Naive thymus-derived CD4-positive, alpha-beta T cell (primary cell): ENCODE results near the gene RASA2. TPM values are rescaled to one million over a fixed set of nuclear protein-coding genes. Genes with fewer than 3 reads are reported as not detected.
A peak's percentile ranks its signal among the peaks of the same experiment; 100 is the strongest.
"Not testable (repeated sequence)": the region's sequence is repeated elsewhere in the genome, so short reads cannot be mapped to it uniquely, and the experiment has no call there.

Experiments used
- ATAC-seq: fragments of 150-1000 bp; cut with Tn5 transposase; 2 replicates; pipeline ENCODE4 v1.10.0; 2021; ENCODE audit warnings: mild to moderate bottlenecking, moderate library complexity
- CTCF ChIA-PET: fragments of 350-600 bp; sonication (Branson Sonifier 250); formaldehyde crosslinking; loops from one replicate; lab custom pipeline; 2021; ENCODE audit warnings: antibody characterized with exemption; lab: Charles Lee
- POLR2A ChIA-PET: fragments of 350-600 bp; sonication (Branson Sonifier 250); formaldehyde crosslinking; loops from one replicate; lab custom pipeline; 2021; ENCODE audit warnings: antibody characterized with exemption, inconsistent platforms; lab: Charles Lee
- DNase-seq, 9 donors: peaks; one replicate each; pipeline versions ENCODE4 v3.0.0 to v3.0.0-alpha.2; 2020 to 2022; ENCODE audit warnings: mixed read lengths in 1 of 9
- H3K27ac ChIP-seq: one replicate; pipeline ENCODE4 v1.7.0; 2013; ENCODE audit warnings: mild to moderate bottlenecking, low read depth, low read length, moderate library complexity
- H3K27me3 ChIP-seq, 2 donors: one replicate each; pipeline ENCODE4 v1.7.0; 2013; ENCODE audit warnings: low read length in 2 of 2, mild to moderate bottlenecking in 2 of 2, moderate library complexity in 2 of 2; ENCODE audit not compliant: control insufficient read depth in 2 of 2, insufficient read depth in 2 of 2
- H3K36me3 ChIP-seq, 3 experiments: 1 replicate in 2 of 3; 2 replicates in 1 of 3; pipeline ENCODE4 v1.7.0; 2013; ENCODE audit warnings: low read length in 3 of 3, mild to moderate bottlenecking in 3 of 3, moderate library complexity in 1 of 3; ENCODE audit not compliant: insufficient read depth in 3 of 3, control insufficient read depth in 2 of 3
- H3K4me1 ChIP-seq, 2 donors: one replicate each; pipeline ENCODE4 v1.7.0; 2013; ENCODE audit warnings: low read length in 2 of 2, mild to moderate bottlenecking in 2 of 2, moderate library complexity in 1 of 2; ENCODE audit not compliant: control insufficient read depth in 2 of 2, insufficient read depth in 2 of 2
- H3K4me3 ChIP-seq: 2 replicates; pipeline ENCODE4 v1.7.0; 2013; ENCODE audit warnings: mild to moderate bottlenecking, low read length
- H3K9me3 ChIP-seq, 3 experiments: 1 replicate in 2 of 3; 2 replicates in 1 of 3; pipeline ENCODE4 v1.7.0; 2013; ENCODE audit warnings: low read length in 3 of 3; ENCODE audit not compliant: control insufficient read depth in 2 of 3
- H3K27ac Mint-ChIP-seq, 9 donors: one replicate each; pipeline ENCODE4 v1.8.0; 2020 to 2022; ENCODE audit warnings: mixed read lengths in 9 of 9, mild to moderate bottlenecking in 8 of 9, moderate library complexity in 5 of 9, inconsistent platforms in 2 of 9
- H3K27me3 Mint-ChIP-seq, 5 donors: one replicate each; pipeline ENCODE4 v1.8.0; 2021 to 2022; ENCODE audit warnings: mixed read lengths in 5 of 5, mild to moderate bottlenecking in 1 of 5
- H3K36me3 Mint-ChIP-seq, 5 donors: one replicate each; pipeline ENCODE4 v1.8.0; 2020 to 2022; ENCODE audit warnings: mixed read lengths in 5 of 5, mild to moderate bottlenecking in 3 of 5, inconsistent platforms in 1 of 5
- H3K4me1 Mint-ChIP-seq, 7 donors: one replicate each; pipeline ENCODE4 v1.8.0; 2020 to 2022; ENCODE audit warnings: mixed read lengths in 7 of 7, mild to moderate bottlenecking in 3 of 7, inconsistent platforms in 1 of 7
- H3K4me3 Mint-ChIP-seq, 10 donors: one replicate each; pipeline ENCODE4 v1.8.0; 2020 to 2022; ENCODE audit warnings: mild to moderate bottlenecking in 10 of 10, mixed read lengths in 10 of 10, moderate library complexity in 6 of 10, inconsistent platforms in 2 of 10
- H3K9me3 Mint-ChIP-seq, 11 donors: one replicate each; pipeline ENCODE4 v1.8.0; 2020 to 2022; ENCODE audit warnings: mixed read lengths in 11 of 11, mild to moderate bottlenecking in 4 of 11, inconsistent platforms in 1 of 11, moderate library complexity in 1 of 11
- intact Hi-C, 2 donors: fragments of 100-400 bp; cut with micrococcal nuclease; formaldehyde crosslinking; loops; one replicate each; pipeline ENCODE4 v1.15.1; 2023
- polyA plus RNA-seq, 2 donors: library from polyadenylated mRNA; unstranded; fragments of 300-500 nt; fragmentation: Illumina TruSeq; gene quantifications; one replicate each; pipeline ENCODE4 v1.2.3, GENCODE V29; 2021
- total RNA-seq, 6 experiments: library from RNA in 5 of 6; stranded (reverse) in 5 of 6; gene quantifications; 1 replicate in 5 of 6; 2 replicates in 1 of 6; pipeline ENCODE4 v1.2.3 and lab custom pipeline; 2021 to 2026

RASA2 gene
- total and polyA plus RNA-seq, 7 experiments from 2014 or later: 51.0 to 120 (median 77.3) TPM

DNA sequence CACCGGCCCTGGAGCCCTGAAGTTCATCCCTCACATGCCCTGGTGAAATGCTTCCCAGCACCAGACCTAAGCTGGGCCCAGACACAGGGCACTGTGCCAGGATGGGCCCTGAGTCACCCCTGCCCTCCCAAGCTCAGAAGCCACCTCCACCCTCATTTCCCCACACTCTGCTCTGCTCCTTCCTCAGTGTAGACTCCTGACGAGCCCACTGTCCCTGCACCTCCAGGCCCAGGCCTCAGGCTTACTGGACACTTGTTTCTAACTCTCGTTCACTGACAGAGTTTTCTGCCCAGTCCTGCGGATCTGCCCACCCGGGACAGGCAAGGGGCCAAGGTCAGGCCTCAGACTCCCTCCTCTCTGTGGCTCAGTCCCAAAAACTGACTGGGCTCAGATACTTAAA lies 138.7 kb downstream of the RASA2 start:
- ChIA-PET POLR2A (interaction anchor here (0.6 kb wide), 1 partner anchor 43 kb away, joined by 3 read pairs; no protein-coding TSS in a partner anchor), CTCF (no interaction called here)
- peaks cover 0 to 27% (median 10%) of the 10 kb centered on the region in 11 donors for H3K9me3 Mint-ChIP-seq
- peak; percentile 20 for ATAC-seq
- Histone ChIP-seq H3K27ac (no peak overlapping the region), H3K36me3 (no peaks in the 10 kb centered on the region), H3K4me3 (no peak overlapping the region), H3K9me3 (no peaks in the 10 kb centered on the region), H3K27me3 (no peaks in the 10 kb centered on the region), H3K4me1 (no peaks in the 10 kb centered on the region)
- H3K27me3 Mint-ChIP-seq: no peaks in the 10 kb centered on the region
- H3K27ac Mint-ChIP-seq: peak overlapping the region in 1 of 9 donors; percentile 20
- intact Hi-C loops: no loop called here
- DNase-seq: no peak
- H3K4me3 Mint-ChIP-seq: no peak overlapping the region
- peaks cover 0 to 3% (median 0%) of the 10 kb centered on the region in 7 donors for H3K4me1 Mint-ChIP-seq
- H3K36me3 Mint-ChIP-seq: peaks cover 0 to 18% (median 0%) of the 10 kb centered on the region in 5 donors

DNA sequence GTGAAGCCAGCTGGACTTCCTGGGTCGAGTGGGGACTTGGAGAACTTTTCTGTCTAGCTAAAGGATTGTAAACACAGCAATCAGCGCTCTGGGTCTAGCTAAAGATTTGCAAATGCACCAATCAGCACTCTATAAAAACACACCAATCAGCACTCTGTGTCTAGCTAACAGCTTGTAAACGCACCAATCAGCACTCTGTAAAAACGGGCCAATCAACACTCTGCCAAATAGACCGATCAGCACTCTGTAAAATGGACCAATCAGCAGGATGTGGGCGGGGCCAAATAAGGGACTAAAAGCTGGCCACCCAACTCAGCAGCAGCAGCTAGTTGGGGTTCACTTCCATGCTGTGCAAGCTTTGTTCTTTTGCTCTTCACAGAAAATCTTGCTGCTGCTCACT lies 141.5 kb downstream of the RASA2 start:
- H3K27me3 Mint-ChIP-seq, H3K27ac ChIP-seq, H3K4me1 ChIP-seq, H3K9me3 ChIP-seq, H3K27ac Mint-ChIP-seq, POLR2A ChIA-PET, intact Hi-C loops, DNase-seq, H3K27me3 ChIP-seq, ATAC-seq, H3K4me3 ChIP-seq, H3K4me1 Mint-ChIP-seq, CTCF ChIA-PET, H3K4me3 Mint-ChIP-seq, H3K36me3 ChIP-seq: not testable (repeated sequence)
- H3K9me3 Mint-ChIP-seq: peaks cover 0 to 27% (median 10%) of the 10 kb centered on the region in 11 donors
- peaks cover 0 to 11% (median 0%) of the 10 kb centered on the region in 5 donors for H3K36me3 Mint-ChIP-seq

DNA sequence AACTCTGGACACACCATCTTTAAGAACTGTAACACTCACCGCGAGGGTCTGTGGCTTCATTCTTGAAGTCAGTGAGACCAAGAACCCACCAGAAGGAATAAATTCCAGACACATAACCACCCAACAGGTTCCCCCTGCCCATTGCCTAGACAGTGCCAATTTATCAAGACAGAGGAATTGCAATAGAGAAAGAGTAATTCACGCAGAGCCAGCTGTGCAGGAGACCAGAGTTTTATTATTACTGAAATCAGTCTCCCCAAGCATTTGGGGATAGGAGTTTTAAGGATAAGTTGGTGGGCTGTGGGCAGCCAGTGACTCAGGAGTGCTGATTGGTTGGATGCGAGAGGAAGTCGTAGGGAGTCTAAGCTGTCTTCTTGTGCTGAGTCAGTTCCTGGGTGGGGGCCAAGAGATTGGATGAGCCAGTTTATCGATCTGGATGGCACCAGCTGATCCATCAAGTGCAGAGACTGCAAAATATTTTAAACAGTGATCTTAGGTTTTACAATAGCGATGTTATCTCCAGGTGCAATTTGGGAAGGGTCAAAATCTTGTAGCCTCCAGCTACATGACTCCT lies 142.1 kb downstream of the RASA2 start:
- DNase-seq, H3K27me3 Mint-ChIP-seq, ATAC-seq, intact Hi-C loops, POLR2A ChIA-PET, H3K4me3 ChIP-seq, H3K4me1 Mint-ChIP-seq, H3K4me3 Mint-ChIP-seq, H3K27me3 ChIP-seq, H3K36me3 ChIP-seq, CTCF ChIA-PET, H3K4me1 ChIP-seq, H3K27ac ChIP-seq, H3K9me3 ChIP-seq: not testable (repeated sequence)
- peak overlapping the region in 1 of 9 donors; percentile 51 for H3K27ac Mint-ChIP-seq
- H3K36me3 Mint-ChIP-seq: peaks cover 0 to 11% (median 0%) of the 10 kb centered on the region in 5 donors
- peaks cover 0 to 27% (median 10%) of the 10 kb centered on the region in 11 donors for H3K9me3 Mint-ChIP-seq

DNA sequence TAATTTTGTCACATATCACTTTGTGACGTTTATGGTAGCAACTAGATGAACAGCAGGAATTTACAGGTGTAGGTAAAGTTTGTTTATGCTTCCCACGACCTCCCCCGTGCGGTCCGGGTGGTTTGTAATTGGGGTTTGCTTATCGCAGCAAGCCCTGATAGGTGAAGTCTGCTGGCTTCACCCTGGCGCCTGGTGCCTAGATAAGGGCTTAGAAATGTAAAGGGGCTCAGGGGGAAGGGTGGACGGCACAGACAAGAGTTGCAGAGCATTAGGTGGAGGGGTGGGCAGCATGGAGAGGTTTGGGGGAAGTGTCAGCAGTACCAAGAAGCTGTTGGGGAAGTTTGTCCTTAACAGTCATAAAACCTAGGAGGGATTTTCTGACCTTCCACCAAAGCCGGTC lies 143.1 kb downstream of the RASA2 start:
- H3K4me3 Mint-ChIP-seq: no peak overlapping the region
- no peaks in the 10 kb centered on the region for H3K9me3 ChIP-seq
- ATAC-seq: no peak
- H3K36me3 Mint-ChIP-seq: peaks cover 0 to 11% (median 0%) of the 10 kb centered on the region in 5 donors
- no peaks in the 10 kb centered on the region for H3K36me3 ChIP-seq
- peaks cover 0 to 27% (median 10%) of the 10 kb centered on the region in 11 donors for H3K9me3 Mint-ChIP-seq
- DNase-seq: no peak
- no peak overlapping the region for H3K27ac Mint-ChIP-seq
- ChIA-PET POLR2A (no interaction called here), CTCF (no interaction called here)
- peaks cover 0 to 13% (median 0%) of the 10 kb centered on the region in 5 donors for H3K27me3 Mint-ChIP-seq
- peaks cover 0 to 2% (median 0%) of the 10 kb centered on the region in 7 donors for H3K4me1 Mint-ChIP-seq
- no peak overlapping the region for H3K27ac ChIP-seq
- intact Hi-C loops: no loop called here
- H3K27me3 ChIP-seq: no peaks in the 10 kb centered on the region
- no peaks in the 10 kb centered on the region for H3K4me1 ChIP-seq
- no peak overlapping the region for H3K4me3 ChIP-seq

DNA sequence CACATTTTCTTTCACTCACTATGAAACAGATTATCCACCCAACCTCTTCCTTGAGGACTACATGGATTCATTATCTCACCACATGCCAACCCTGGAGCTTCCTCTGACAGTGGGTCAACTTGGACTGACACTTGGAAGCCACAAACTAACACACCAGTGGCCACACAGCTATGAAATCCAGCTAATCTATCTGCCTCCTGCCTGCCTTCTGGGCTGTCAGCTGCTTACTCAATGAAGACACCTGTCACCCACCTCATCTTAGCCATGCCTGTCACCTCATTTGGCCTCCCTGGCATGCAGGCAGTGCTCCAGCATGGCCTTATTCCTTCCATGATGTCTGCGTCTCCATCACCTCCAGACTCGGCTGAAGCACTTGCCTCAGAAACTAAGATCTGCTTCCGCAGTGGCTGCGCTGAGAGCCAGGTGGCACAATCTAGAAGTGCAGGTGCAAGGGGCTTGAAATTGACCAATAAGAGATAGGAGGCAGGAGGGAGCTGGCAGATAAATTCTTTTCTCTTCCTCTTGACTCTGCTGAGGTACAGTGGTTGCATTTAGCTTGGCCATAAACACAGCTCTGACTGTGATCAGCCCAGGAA lies 146.1 kb downstream of the RASA2 start:
- Histone ChIP-seq H3K4me3 (no peak overlapping the region), H3K4me1 (no peaks in the 10 kb centered on the region), H3K36me3 (no peaks in the 10 kb centered on the region), H3K27me3 (no peaks in the 10 kb centered on the region), H3K9me3 (no peaks in the 10 kb centered on the region), H3K27ac (no peak overlapping the region)
- intact Hi-C loops: no loop called here
- H3K36me3 Mint-ChIP-seq: peaks cover 0 to 11% (median 0%) of the 10 kb centered on the region in 5 donors
- no peak overlapping the region for H3K27ac Mint-ChIP-seq
- ChIA-PET POLR2A (no interaction called here), CTCF (no interaction called here)
- peaks cover 0 to 19% (median 10%) of the 10 kb centered on the region in 11 donors for H3K9me3 Mint-ChIP-seq
- ATAC-seq: no peak
- H3K27me3 Mint-ChIP-seq: peaks cover 0 to 13% (median 0%) of the 10 kb centered on the region in 5 donors
- H3K4me1 Mint-ChIP-seq: no peaks in the 10 kb centered on the region
- no peak for DNase-seq
- H3K4me3 Mint-ChIP-seq: no peak overlapping the region

DNA sequence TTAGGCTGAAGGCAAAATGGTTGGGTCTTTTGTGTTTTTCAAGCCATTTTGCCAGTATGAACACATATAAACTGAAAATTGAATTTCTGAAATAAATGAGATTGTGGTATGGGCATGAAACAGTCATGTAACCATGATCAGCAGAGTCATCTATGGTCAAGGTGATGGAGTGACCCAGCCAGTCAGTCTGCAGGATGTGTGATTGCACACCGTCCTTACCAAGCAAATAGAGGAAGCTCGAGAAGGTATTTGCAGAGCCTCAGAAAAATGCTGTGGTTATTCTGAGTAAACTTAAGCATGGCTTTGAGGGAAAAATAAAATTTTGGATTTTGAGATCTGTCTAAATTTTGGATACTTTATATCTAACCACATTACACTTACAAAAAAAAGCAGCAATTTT lies 155.4 kb downstream of the RASA2 start:
- Histone ChIP-seq H3K9me3 (no peaks in the 10 kb centered on the region), H3K27me3 (no peaks in the 10 kb centered on the region), H3K4me3 (no peak overlapping the region), H3K4me1 (no peaks in the 10 kb centered on the region), H3K36me3 (no peaks in the 10 kb centered on the region), H3K27ac (no peak overlapping the region)
- ChIA-PET POLR2A (no interaction called here), CTCF (interaction anchor here (0.6 to 0.7 kb wide), 2 partner anchors 41 to 211 kb away, joined by 3 read pairs; no protein-coding TSS in a partner anchor)
- H3K4me1 Mint-ChIP-seq: peaks cover 0 to 7% (median 0%) of the 10 kb centered on the region in 7 donors
- H3K27me3 Mint-ChIP-seq: peaks cover 0 to 4% (median 0%) of the 10 kb centered on the region in 5 donors
- H3K4me3 Mint-ChIP-seq: no peak overlapping the region
- intact Hi-C loops: loop anchor here in 1 of 2 donors (5.0 kb wide), 1 partner anchor 65 kb away; no protein-coding TSS in a partner anchor
- no peaks in the 10 kb centered on the region for H3K9me3 Mint-ChIP-seq
- no peak overlapping the region for H3K27ac Mint-ChIP-seq
- DNase-seq (no peak), ATAC-seq (no peak)
- no peaks in the 10 kb centered on the region for H3K36me3 Mint-ChIP-seq
